Thymus (tissue), 11 donors: ENCODE results near the gene IL9R. TPM values are rescaled to one million over a fixed set of nuclear protein-coding genes. Genes with fewer than 3 reads are reported as not detected.
"Not testable (repeated sequence)": the region's sequence is repeated elsewhere in the genome, so short reads cannot be mapped to it uniquely, and the experiment has no call there.

Source experiments
- DNase-seq, 9 donors: peaks; one replicate each; pipeline ENCODE4 v3.0.0-alpha.2; 2013; ENCODE audit warnings: low spot score in 9 of 9, low read depth in 6 of 9, missing footprints in 1 of 9
- H3K27ac ChIP-seq, 2 donors: one replicate each; pipeline ENCODE4 v1.5.1; 2013; ENCODE audit warnings: control low read depth in 1 of 2, low read depth in 1 of 2, low read length in 1 of 2, mild to moderate bottlenecking in 1 of 2, moderate library complexity in 1 of 2
- H3K27me3 ChIP-seq, 2 donors: one replicate each; pipeline ENCODE4 v1.5.1; 2013; ENCODE audit warnings: low read length in 1 of 2; ENCODE audit not compliant: control insufficient read depth in 2 of 2, insufficient read depth in 1 of 2
- H3K36me3 ChIP-seq, 2 donors: one replicate each; pipeline ENCODE4 v1.5.1; 2013; ENCODE audit warnings: low read length in 1 of 2, mild to moderate bottlenecking in 1 of 2, moderate library complexity in 1 of 2; ENCODE audit not compliant: control insufficient read depth in 2 of 2, insufficient read depth in 2 of 2
- H3K4me1 ChIP-seq, 2 donors: one replicate each; pipeline ENCODE4 v1.5.1; 2013; ENCODE audit warnings: low read length in 2 of 2; ENCODE audit not compliant: control insufficient read depth in 2 of 2, insufficient read depth in 2 of 2
- H3K4me3 ChIP-seq, 2 donors: one replicate each; pipeline ENCODE4 v1.5.1; 2013; ENCODE audit warnings: low read length in 2 of 2, control low read depth in 1 of 2, mild to moderate bottlenecking in 1 of 2
- H3K9me3 ChIP-seq, 2 donors: one replicate each; pipeline ENCODE4 v1.5.1; 2013; ENCODE audit warnings: low read length in 1 of 2, mild to moderate bottlenecking in 1 of 2; ENCODE audit not compliant: control insufficient read depth in 2 of 2, insufficient read depth in 1 of 2
- WGBS: extraction: QIAGEN DNeasy Blood & Tissue Kit; methylation state at CpG from one replicate; pipeline ENCODE4 v1.1.7; 2013; 5-methylcytosine and 5-hydroxymethylcytosine counted together
- polyA plus RNA-seq: library from polyadenylated mRNA; stranded (reverse); fragments of 200-250 nt; gene quantifications from one replicate; pipeline ENCODE4 v1.2.3, GENCODE V29; 2013
- total RNA-seq: library from RNA; stranded (reverse); fragments of 120-200 nt; gene quantifications from one replicate; pipeline ENCODE4 v1.2.4, GENCODE V29; 2013
- donor health status: healthy.

IL9R gene
- total and polyA plus RNA-seq, 2 donors = 6.9 to 8.9 TPM

DNA sequence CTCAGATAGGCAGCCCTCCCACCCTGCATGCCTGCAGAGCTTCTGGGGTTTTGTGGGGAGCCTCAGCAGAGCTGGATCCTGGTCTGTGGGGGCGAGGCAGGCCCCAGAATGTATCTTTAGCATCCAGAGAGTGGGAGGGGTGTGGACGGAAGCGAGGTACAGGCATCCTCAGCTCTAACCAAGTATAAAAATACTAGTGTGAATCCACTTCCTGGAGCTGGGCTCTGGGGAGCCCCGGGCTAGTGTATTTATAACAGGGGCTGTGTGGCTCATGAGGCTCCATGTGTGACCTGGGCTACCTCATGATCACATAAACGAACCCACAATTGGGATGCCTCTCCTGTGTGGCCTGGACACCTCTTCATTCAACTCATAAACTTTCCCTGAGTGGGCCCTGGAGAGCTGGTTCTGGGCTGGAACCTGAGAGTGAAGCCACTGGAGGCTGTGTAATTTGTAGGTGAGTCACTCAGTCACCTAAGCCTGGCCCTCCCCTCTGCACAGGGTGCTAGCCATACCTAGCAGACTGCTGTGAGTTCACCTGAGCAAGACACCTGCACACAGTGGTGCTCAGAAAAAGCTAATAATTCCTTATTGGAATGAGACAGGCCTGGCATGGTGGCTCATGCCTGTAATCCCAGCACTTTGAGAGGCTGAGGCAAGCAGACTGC is 15.9 kb downstream of the IL9R start:
- not testable (repeated sequence) for DNase-seq, H3K9me3 ChIP-seq, H3K4me3 ChIP-seq, H3K36me3 ChIP-seq, H3K27ac ChIP-seq, H3K27me3 ChIP-seq, H3K4me1 ChIP-seq
- no CpG with 5 or more reads among the region's 5 CpGs for WGBS

- not testable (repeated sequence) for DNase-seq, H3K9me3 ChIP-seq
- 90% methylated on average over 5 of the region's 5 CpGs for WGBS
Observed at GRCh38 chrX:156019846-156020245, 22.4 kb downstream of the IL9R start.

GRCh38 chrX:156023002-156023401 is 25.5 kb downstream of the IL9R start:
- H3K4me1 ChIP-seq, H3K27me3 ChIP-seq, H3K27ac ChIP-seq, DNase-seq, H3K9me3 ChIP-seq, H3K36me3 ChIP-seq, H3K4me3 ChIP-seq: not testable (repeated sequence)
- WGBS = 82% methylated on average over 8 of the region's 9 CpGs

More at GRCh38 chrX:156019846-156020245, 22.4 kb downstream of the IL9R start:
- H3K4me3 ChIP-seq, H3K27me3 ChIP-seq, H3K4me1 ChIP-seq, H3K36me3 ChIP-seq, H3K27ac ChIP-seq: not testable (repeated sequence)

GRCh38 chrX:156024949-156025492 is 27.5 kb downstream of the IL9R start:
- DNase-seq, H3K36me3 ChIP-seq, H3K27ac ChIP-seq, H3K27me3 ChIP-seq, H3K4me3 ChIP-seq, H3K9me3 ChIP-seq, H3K4me1 ChIP-seq: not testable (repeated sequence)
- 78% methylated on average over 13 of the region's 17 CpGs for WGBS

GRCh38 chrX:156028653-156029237 is 31.2 kb downstream of the IL9R start:
- H3K27me3 ChIP-seq, DNase-seq, H3K4me1 ChIP-seq, H3K36me3 ChIP-seq, H3K4me3 ChIP-seq, H3K9me3 ChIP-seq, H3K27ac ChIP-seq: not testable (repeated sequence)
- 65% methylated on average over 13 of the region's 73 CpGs for WGBS

DNA sequence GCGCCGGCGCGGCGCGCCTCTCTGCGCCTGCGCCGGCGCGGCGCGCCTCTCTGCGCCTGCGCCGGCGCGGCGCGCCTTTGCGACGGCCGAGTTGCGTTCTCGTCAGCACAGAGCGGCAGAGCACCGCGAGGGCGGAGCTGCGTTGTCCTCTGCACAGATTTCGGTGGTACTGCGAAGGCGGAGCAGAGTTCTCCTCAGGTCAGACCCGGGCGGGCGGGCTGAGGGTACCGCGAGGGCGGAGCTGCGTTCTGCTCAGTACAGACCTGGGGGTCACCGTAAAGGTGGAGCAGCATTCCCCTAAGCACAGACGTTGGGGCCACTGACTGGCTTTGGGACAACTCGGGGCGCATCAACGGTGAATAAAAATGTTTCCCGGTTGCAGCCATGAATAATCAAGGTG is 31.8 kb downstream of the IL9R start:
- 76% methylated on average over 11 of the region's 46 CpGs for WGBS
- not testable (repeated sequence) for H3K27ac ChIP-seq, H3K9me3 ChIP-seq, H3K4me1 ChIP-seq, H3K27me3 ChIP-seq, H3K36me3 ChIP-seq, H3K4me3 ChIP-seq, DNase-seq

DNA sequence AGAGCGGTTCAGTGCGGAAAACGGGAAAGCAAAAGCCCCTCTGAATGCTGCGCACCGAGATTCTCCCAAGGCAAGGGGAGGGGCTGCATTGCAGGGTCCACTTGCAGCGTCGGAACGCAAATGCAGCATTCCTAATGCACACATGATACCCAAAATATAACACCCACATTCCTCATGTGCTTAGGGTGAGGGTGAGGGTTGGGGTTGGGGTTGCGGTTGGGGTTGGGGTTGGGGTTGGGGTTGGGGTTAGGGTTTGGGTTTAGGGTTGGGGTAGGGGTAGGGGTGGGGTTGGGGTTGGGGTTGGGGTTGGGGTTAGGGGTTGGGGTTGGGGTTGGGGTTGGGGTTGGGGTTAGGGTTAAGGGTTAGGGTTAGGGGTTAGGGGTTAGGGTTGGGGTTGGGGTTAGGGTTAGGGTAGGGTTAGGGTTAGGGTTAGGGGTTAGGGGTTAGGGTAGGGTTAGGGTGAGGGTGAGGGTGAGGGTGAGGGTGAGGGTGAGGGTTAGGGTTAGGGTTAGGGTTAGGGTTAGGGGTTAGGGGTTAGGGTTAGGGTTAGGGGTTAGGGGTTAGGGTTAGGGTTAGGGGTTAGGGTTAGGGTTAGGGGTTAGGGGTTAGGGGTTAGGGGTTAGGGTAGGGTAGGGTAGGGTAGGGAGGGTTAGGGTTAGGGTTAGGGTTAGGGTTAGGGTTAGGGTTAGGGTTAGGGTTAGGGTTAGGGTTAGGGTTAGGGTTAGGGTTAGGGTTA is 32.4 kb downstream of the IL9R start:
- peak in 1 of 9 donors; percentile 58 for DNase-seq
- not testable (repeated sequence) for H3K27me3 ChIP-seq, H3K27ac ChIP-seq, H3K36me3 ChIP-seq, H3K4me1 ChIP-seq, H3K9me3 ChIP-seq, H3K4me3 ChIP-seq
- WGBS = 71% methylated on average over 3 of the region's 9 CpGs

DNA sequence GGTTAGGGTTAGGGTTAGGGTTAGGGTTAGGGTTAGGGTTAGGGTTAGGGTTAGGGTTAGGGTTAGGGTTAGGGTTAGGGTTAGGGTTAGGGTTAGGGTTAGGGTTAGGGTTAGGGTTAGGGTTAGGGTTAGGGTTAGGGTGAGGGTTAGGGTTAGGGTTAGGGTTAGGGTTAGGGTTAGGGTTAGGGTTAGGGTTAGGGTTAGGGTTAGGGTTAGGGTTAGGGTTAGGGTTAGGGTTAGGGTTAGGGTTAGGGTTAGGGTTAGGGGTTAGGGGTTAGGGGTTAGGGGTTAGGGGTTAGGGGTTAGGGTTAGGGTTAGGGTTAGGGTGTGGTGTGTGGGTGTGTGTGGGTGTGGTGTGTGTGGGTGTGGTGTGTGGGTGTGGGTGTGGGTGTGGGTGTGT is 33.0 kb downstream of the IL9R start:
- DNase-seq, H3K9me3 ChIP-seq, H3K4me3 ChIP-seq, H3K27me3 ChIP-seq, H3K27ac ChIP-seq, H3K36me3 ChIP-seq, H3K4me1 ChIP-seq: not testable (repeated sequence)
